ENCODE data around the gene LNX1.

Gene LNX1

DNA sequence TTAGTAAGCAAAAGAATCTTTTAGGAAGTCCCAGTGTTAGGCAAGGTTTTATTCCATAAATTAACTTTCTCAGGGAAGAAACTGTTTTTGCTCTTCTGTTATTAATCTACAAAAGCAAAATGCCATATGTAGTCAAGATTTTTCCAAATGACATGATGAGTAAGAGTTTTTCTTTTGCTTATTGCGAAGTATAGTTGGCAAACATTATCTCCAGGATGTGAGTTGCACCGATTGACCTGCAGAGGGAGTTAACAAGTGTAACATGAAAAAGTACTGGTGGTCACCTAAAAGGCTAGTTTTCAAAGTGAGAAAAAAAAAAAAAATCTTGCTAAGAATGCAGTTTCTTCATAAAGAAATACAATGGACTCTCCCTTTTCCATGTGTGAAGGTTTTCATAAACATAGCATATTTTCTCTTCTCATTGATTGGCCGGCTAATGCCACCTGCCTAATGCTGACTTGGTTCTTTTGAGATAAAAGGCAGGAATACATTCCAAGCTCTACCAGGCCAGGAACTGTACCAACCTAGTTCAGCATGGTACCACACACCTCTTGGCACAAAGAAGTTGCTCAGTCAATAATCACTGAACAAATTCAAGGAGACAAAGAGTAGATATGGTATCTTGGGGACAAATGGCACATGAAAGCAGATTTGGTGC is 100.2 kb downstream of the LNX1 start:
- DNase-seq = no peak

DNA sequence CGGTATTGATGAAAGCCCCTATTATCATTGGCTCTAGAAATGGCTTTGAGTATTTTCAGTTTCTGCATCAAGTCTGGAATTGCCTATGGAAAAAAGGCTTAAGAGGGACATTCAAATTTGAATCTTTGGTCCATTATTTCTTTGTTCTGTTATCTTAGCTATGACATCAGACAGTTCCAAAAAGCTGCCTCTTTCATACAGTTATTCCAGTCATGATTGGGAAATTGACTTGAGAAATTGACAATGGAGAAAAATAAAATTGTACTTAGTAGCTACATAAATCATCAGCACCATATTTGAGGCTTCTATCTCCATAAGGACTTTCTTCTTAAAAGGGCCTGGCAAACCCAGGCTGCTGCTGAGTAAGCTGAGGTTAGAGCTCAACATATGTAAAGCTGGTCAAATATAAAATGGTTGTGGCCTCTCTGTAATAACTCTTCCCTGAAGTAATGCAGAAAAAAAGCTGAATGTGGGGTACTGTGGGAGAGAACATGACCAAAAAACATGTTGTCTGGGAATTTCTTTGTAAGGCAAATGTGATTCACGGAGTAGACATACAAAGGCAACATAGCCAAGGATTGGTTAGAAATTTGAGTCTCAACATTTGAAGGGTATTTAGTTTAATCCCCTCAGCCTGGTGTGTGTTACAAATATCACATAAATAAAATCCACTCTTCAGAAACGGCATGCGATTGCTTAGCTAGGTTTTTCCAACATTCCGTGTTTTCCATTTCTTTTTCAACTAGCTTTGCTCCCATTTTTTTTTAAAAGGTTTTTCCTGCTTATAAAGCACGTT is 100.9 kb downstream of the LNX1 start:
- DNase-seq = no peak

DNA sequence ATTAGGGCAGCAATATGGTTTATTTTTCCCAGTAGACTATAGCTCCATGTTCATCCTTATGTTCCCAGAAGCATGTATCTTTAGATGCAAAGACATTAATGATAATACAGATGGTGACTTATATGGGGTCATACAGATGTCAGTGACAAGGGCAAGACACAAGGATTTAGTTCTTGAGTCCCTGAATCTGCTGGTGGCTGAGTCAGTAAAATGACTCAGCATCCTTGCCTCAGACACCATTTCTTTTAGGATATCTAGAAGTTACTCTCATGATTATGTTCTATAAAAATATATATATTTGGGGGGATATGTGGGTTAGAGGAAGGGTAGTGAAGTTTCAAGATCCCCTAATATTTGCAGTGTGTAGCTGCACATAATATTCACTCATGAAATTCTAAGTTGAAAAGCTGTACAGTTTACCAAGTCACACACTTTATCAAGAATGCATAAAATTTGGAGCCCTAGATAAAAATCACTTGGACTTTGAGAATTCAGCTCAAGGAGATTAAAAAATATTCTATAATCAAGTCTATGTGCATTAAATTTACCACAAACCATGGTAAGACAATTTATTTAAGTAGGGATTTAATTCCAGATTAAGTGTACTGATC is 101.9 kb downstream of the LNX1 start:
- DNase-seq = no peak

GRCh38 chr4:53487766-53488165 is 103.5 kb downstream of the LNX1 start:
- no peak for DNase-seq

DNA sequence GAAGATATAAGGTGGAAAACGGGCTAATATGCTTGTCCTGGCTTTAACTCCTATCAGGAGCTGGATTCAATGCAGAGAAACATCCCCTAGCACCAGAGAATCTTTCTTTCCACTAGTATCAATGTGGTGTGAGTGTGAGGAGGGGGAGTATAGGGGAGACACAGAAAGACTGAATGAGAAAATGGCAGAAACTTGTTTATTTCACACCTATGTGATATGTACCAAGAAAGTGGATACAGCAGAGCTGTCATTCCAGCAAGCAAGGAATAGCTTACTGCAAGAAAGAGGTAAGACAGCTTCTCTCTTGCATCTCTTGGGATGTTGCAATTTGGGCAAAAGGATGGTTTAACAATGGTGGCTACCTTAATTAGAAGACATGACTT is 105.6 kb downstream of the LNX1 start:
- DNase-seq = no peak

- no peak for DNase-seq
Observed at GRCh38 chr4:53484911-53485657, 106.2 kb downstream of the LNX1 start.

DNA sequence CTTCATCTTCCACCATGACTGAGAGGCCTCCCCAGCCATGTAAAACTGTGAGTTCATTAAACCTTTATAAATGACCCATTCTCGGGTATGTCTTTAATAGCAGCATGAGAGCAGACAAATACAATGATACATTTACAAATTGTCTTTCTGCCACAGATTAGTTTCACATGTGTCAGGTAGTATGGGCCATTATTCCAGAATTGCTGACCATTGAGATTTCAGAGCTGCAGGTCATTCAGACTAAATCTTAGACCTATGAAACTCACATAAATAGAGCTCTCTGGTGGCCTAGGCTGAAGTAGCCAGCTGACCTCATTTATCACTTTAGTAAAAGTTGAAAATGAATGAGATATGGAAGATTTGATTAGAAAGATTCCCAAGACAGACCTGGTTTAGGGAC is 108.0 kb downstream of the LNX1 start:
- DNase-seq = no peak

GRCh38 chr4:53481586-53481985 is 109.7 kb downstream of the LNX1 start:
- no peak for DNase-seq

DNA sequence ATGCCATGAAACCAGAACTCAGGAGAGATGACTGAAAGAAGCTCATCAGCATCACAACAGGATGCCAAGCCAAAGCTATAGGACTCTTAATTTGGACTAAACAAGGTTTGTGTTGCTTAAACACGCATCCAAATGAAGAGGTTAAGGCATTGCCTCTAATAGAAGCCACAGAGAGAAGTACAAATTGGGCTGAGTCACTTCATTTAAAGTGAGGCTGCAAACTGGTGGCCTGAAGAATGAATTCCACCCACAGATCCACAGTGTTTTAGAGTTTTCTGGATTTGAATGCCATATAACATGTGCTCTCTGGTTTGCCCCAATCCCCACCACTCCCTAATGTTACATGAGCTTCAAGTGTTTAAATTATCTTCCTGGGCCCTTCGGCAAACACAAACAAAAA is 110.4 kb downstream of the LNX1 start:
- no peak for DNase-seq

- no peak for DNase-seq
Observed at GRCh38 chr4:53479736-53480525, 111.4 kb downstream of the LNX1 start.

- no peak for DNase-seq
Observed at GRCh38 chr4:53478671-53479456, 112.4 kb downstream of the LNX1 start.

GRCh38 chr4:53477636-53478035 is 113.7 kb downstream of the LNX1 start:
- DNase-seq = no peak

DNA sequence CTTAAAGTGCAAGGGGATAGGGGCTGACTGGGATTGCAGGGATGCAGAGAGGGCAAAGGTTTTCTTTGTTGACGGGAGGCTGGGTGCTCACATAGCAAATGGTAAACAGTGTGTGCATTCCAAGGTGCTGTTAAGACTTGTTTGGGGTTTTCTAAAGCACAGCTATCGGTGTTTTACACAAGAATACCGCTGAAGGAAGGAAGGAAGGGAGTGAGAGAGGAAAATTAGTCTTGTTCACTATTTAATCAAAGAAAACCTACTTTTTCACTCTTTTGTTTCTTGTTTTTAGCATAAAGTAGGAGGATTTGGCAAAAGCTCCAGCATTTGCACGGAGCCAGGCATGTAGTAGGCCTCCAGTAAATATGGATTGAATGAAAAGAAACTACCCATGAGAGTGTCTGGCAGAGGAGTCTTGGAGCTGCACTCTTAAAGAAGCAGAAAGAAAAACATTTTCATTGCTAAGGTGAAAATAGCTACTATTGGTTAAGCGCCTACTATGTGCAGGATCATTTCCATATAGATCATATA is 114.2 kb downstream of the LNX1 start:
- no peak for DNase-seq

DNA sequence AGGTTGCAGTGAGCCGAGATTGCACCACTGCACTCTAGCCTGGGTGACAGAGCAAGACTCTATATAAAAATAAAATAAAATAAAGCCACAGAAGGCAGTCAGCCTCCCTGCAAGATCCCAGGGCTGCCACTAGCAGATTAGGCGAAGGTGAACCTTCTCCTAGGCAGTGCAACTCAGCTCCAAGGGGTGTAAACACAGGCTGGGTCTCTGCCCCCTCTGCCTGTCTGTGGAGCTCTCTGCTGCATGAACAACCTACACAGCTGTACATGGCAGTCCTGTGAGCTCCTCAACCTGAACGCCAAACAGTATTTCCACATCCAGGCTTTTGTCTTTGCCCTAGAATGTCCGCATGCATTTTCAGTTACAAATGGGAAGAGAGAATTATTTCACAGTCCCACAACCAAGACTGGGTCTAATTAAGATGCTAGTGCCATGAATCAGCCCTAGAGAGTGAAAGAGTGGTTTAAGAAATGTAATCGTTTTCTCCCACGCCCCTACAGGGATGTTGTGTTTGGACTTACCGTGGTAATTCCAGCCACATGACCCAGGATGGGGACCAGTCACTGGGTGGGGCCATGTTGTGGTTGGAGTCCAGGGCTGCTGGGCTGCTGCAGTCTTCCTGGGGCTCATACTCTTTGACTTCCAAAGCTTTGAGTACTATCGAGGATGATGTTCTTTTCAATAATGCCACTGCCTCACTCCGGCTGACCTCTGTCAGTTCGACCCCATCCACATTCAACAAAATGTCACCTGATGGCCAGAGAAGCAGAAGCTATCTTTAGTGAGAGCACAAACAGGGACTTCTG is 114.9 kb downstream of the LNX1 start:
- no peak for DNase-seq

DNA sequence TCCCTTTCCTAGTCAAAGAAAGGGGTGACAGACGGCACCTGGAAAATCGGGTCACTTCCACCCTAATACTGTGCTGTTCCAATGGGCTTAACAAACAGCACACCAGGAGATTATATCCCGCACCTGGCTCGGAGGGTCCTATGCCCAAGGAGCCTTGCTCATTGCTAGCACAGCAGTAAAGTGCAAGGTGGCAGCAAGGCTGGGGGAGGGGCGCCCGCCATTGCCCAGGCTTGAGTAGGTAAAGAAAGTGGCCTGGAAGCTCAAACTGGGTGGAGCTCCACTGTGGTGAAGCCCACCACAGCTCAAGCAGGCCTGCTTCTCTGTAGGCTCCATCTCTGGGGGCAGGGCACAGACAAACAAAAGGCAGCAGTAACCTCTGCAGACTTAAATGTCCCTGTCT is 124.7 kb downstream of the LNX1 start:
- peak; percentile 52 for DNase-seq

DNA sequence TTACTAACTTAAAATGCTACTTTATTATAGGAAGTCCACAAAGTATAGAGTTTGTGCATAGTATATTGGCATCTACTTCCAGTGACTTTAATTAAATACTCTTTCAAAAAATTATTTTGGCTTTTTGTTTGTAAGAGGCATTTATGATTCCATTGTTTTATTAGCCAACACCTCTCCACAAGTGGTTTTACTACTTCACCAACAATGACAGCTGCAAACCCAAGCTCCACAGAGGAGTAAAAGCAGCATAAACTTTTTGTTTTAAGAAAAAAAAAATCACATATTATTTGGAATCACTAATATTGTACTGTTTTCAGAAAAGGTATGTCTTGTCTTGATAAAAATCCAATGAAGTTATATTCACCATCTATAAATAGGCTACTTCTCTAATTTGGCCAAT is 125.4 kb downstream of the LNX1 start:
- no peak for DNase-seq

GRCh38 chr4:53465281-53465680 is 126.0 kb downstream of the LNX1 start:
- no peak for DNase-seq

- DNase-seq = no peak
Observed at GRCh38 chr4:53463340-53463739, 127.9 kb downstream of the LNX1 start.

DNA sequence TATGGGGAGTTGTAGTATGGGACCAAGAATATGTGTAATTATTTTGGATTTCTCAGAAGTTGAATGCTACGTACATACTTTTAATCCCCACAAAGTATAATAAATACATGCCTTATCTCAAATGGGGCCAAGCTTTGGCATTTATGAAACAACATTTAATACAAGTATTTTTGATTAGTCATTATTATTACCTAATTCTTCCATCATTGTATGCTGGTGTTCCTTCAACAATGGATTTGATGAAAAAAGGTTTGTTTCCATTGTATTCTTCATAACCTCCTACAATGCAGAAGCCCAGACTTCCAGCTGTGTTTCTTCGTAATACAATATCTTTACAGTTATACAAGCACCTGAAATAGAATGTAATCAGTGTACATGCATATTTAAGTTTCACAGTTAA is 130.0 kb downstream of the LNX1 start:
- no peak for DNase-seq

GRCh38 chr4:53459548-53459947 is 131.7 kb downstream of the LNX1 start:
- no peak for DNase-seq

DNA sequence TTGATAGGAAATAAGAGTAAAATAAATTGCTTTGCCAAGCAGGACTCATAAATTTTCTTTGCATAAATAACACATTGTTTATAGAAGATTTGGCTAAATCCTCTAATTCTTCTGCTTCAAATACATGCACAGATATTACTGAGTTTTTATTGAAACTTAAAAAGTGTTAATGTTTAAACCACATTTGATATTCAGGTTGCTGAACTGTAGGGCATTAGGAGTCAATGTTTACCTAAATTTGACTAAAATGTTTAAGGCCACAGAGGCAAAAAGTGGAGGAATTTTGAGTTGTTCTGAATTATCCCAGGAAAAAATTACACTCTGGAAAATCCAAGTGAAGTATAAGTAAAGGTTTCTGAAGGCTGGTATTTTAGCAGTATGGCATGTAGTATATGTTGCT is 135.1 kb downstream of the LNX1 start:
- DNase-seq = no peak
